ENCODE measurements around the gene ADGRL3. TPM values are rescaled to one million over a fixed set of nuclear protein-coding genes. Genes with fewer than 3 reads are reported as not detected.
"Not testable (repeated sequence)": the region's sequence is repeated elsewhere in the genome, so short reads cannot be mapped to it uniquely, and the experiment has no call there.

Gene ADGRL3
- total RNA-seq, 3 donors from 2014 or later = not detected

GRCh38 chr4:61199873-61200186 is 296 bp upstream of the ADGRL3 start:
- H3K27me3 Mint-ChIP-seq (ENCODE audit: low read depth) = peaks cover 43% of the 10 kb centered on the region
- no peak for DNase-seq
- H3K4me3 Mint-ChIP-seq = no peak overlapping the region
- no peak for ATAC-seq
- H3K36me3 Mint-ChIP-seq (ENCODE audit: insufficient read depth) = no peaks in the 10 kb centered on the region
- peaks cover 2% of the 10 kb centered on the region for H3K4me1 Mint-ChIP-seq (ENCODE audit: low read depth)
- peaks cover 3% of the 10 kb centered on the region for H3K9me3 Mint-ChIP-seq

GRCh38 chr4:61200916-61201526 is 895 bp downstream of the ADGRL3 start:
- Mint-ChIP-seq H3K4me3 (no peak overlapping the region), H3K9me3 (peaks cover 9% of the 10 kb centered on the region), H3K36me3 (ENCODE audit: insufficient read depth) (no peaks in the 10 kb centered on the region), H3K4me1 (ENCODE audit: low read depth) (peaks cover 2% of the 10 kb centered on the region), H3K27me3 (ENCODE audit: low read depth) (peaks cover 43% of the 10 kb centered on the region)
- DNase-seq (no peak), ATAC-seq (no peak)

- ATAC-seq (no peak), DNase-seq (no peak)
- Mint-ChIP-seq H3K4me1 (ENCODE audit: low read depth) (peaks cover 2% of the 10 kb centered on the region), H3K9me3 (peaks cover 9% of the 10 kb centered on the region), H3K36me3 (ENCODE audit: insufficient read depth) (no peaks in the 10 kb centered on the region), H3K4me3 (no peak overlapping the region), H3K27me3 (ENCODE audit: low read depth) (peaks cover 43% of the 10 kb centered on the region)
Measured at GRCh38 chr4:61201561-61201960, 1.4 kb downstream of the ADGRL3 start.

- H3K4me1 Mint-ChIP-seq (ENCODE audit: low read depth) = peaks cover 2% of the 10 kb centered on the region
- H3K9me3 Mint-ChIP-seq = peaks cover 9% of the 10 kb centered on the region
- no peak overlapping the region for H3K4me3 Mint-ChIP-seq
- DNase-seq (no peak), ATAC-seq (no peak)
- H3K36me3 Mint-ChIP-seq (ENCODE audit: insufficient read depth) = no peaks in the 10 kb centered on the region
- H3K27me3 Mint-ChIP-seq (ENCODE audit: low read depth) = peaks cover 43% of the 10 kb centered on the region
Measured at GRCh38 chr4:61201961-61202637, 2.0 kb downstream of the ADGRL3 start.

GRCh38 chr4:61202638-61203435 is 2.7 kb downstream of the ADGRL3 start:
- ATAC-seq (no peak), DNase-seq (no peak)
- peaks cover 2% of the 10 kb centered on the region for H3K4me1 Mint-ChIP-seq (ENCODE audit: low read depth)
- peaks cover 43% of the 10 kb centered on the region for H3K27me3 Mint-ChIP-seq (ENCODE audit: low read depth)
- no peaks in the 10 kb centered on the region for H3K36me3 Mint-ChIP-seq (ENCODE audit: insufficient read depth)
- H3K9me3 Mint-ChIP-seq = peaks cover 9% of the 10 kb centered on the region
- no peak overlapping the region for H3K4me3 Mint-ChIP-seq

- H3K4me3 Mint-ChIP-seq = no peak overlapping the region
- H3K27me3 Mint-ChIP-seq (ENCODE audit: low read depth) = peaks cover 43% of the 10 kb centered on the region
- H3K4me1 Mint-ChIP-seq (ENCODE audit: low read depth) = peaks cover 2% of the 10 kb centered on the region
- peaks cover 9% of the 10 kb centered on the region for H3K9me3 Mint-ChIP-seq
- ATAC-seq (no peak), DNase-seq (no peak)
- no peaks in the 10 kb centered on the region for H3K36me3 Mint-ChIP-seq (ENCODE audit: insufficient read depth)
Measured at GRCh38 chr4:61203436-61203790, 3.3 kb downstream of the ADGRL3 start.

- no peak for DNase-seq
- Mint-ChIP-seq H3K9me3 (peaks cover 6% of the 10 kb centered on the region), H3K36me3 (ENCODE audit: insufficient read depth) (no peaks in the 10 kb centered on the region), H3K4me3 (no peak overlapping the region), H3K27me3 (ENCODE audit: low read depth) (peaks cover 33% of the 10 kb centered on the region), H3K4me1 (ENCODE audit: low read depth) (peaks cover 2% of the 10 kb centered on the region)
- ATAC-seq = no peak
Measured at GRCh38 chr4:61204353-61205060, 4.4 kb downstream of the ADGRL3 start.

- ATAC-seq (no peak), DNase-seq (no peak)
- H3K9me3 Mint-ChIP-seq = peaks cover 6% of the 10 kb centered on the region
- no peak overlapping the region for H3K4me3 Mint-ChIP-seq
- no peaks in the 10 kb centered on the region for H3K36me3 Mint-ChIP-seq (ENCODE audit: insufficient read depth)
- H3K27me3 Mint-ChIP-seq (ENCODE audit: low read depth) = peaks cover 30% of the 10 kb centered on the region
- H3K4me1 Mint-ChIP-seq (ENCODE audit: low read depth) = peaks cover 2% of the 10 kb centered on the region
Measured at GRCh38 chr4:61205066-61205465, 4.9 kb downstream of the ADGRL3 start.

GRCh38 chr4:61207156-61207555 is 7.0 kb downstream of the ADGRL3 start:
- not testable (repeated sequence) for DNase-seq; H3K4me3 Mint-ChIP-seq; H3K4me1 Mint-ChIP-seq (ENCODE audit: low read depth); H3K9me3 Mint-ChIP-seq; ATAC-seq; H3K36me3 Mint-ChIP-seq (ENCODE audit: insufficient read depth)
- H3K27me3 Mint-ChIP-seq (ENCODE audit: low read depth) = peaks cover 15% of the 10 kb centered on the region

GRCh38 chr4:61210186-61210939 is 10.2 kb downstream of the ADGRL3 start:
- H3K27me3 Mint-ChIP-seq (ENCODE audit: low read depth) = no peaks in the 10 kb centered on the region
- H3K4me3 Mint-ChIP-seq = no peak overlapping the region
- H3K4me1 Mint-ChIP-seq (ENCODE audit: low read depth) = no peaks in the 10 kb centered on the region
- H3K36me3 Mint-ChIP-seq (ENCODE audit: insufficient read depth) = no peaks in the 10 kb centered on the region
- peaks cover 6% of the 10 kb centered on the region for H3K9me3 Mint-ChIP-seq
- no peak for DNase-seq
- ATAC-seq = no peak

- no peaks in the 10 kb centered on the region for H3K9me3 Mint-ChIP-seq
- no peak overlapping the region for H3K4me3 Mint-ChIP-seq
- ATAC-seq (no peak), DNase-seq (no peak)
- no peaks in the 10 kb centered on the region for H3K36me3 Mint-ChIP-seq (ENCODE audit: insufficient read depth)
- no peaks in the 10 kb centered on the region for H3K4me1 Mint-ChIP-seq (ENCODE audit: low read depth)
- H3K27me3 Mint-ChIP-seq (ENCODE audit: low read depth) = no peaks in the 10 kb centered on the region
Measured at GRCh38 chr4:61211781-61212180, 11.7 kb downstream of the ADGRL3 start.

GRCh38 chr4:61212788-61213187 is 12.7 kb downstream of the ADGRL3 start:
- Mint-ChIP-seq H3K27me3 (ENCODE audit: low read depth) (no peaks in the 10 kb centered on the region), H3K36me3 (ENCODE audit: insufficient read depth) (no peaks in the 10 kb centered on the region), H3K4me1 (ENCODE audit: low read depth) (no peaks in the 10 kb centered on the region), H3K9me3 (no peaks in the 10 kb centered on the region), H3K4me3 (no peak overlapping the region)
- ATAC-seq = no peak
- DNase-seq = no peak

GRCh38 chr4:61214680-61215079 is 14.6 kb downstream of the ADGRL3 start:
- ATAC-seq (no peak), DNase-seq (no peak)
- no peaks in the 10 kb centered on the region for H3K9me3 Mint-ChIP-seq
- H3K36me3 Mint-ChIP-seq (ENCODE audit: insufficient read depth) = no peaks in the 10 kb centered on the region
- H3K27me3 Mint-ChIP-seq (ENCODE audit: low read depth) = no peaks in the 10 kb centered on the region
- no peak overlapping the region for H3K4me3 Mint-ChIP-seq
- H3K4me1 Mint-ChIP-seq (ENCODE audit: low read depth) = no peaks in the 10 kb centered on the region

- Mint-ChIP-seq H3K36me3 (ENCODE audit: insufficient read depth) (no peaks in the 10 kb centered on the region), H3K4me1 (ENCODE audit: low read depth) (no peaks in the 10 kb centered on the region), H3K9me3 (peaks cover 3% of the 10 kb centered on the region), H3K27me3 (ENCODE audit: low read depth) (no peaks in the 10 kb centered on the region), H3K4me3 (no peak overlapping the region)
- DNase-seq (no peak), ATAC-seq (no peak)
Measured at GRCh38 chr4:61217222-61217621, 17.1 kb downstream of the ADGRL3 start.

All from activated T-cell treated with anti-CD3 and anti-CD28 coated beads, Interleukin-2, amount 50 U/mL, for 4 hours (primary cell).